PC-3 (cell line): Measurements from ENCODE around the gene OR10H1. TPM values are rescaled to one million over a fixed set of nuclear protein-coding genes. Genes with fewer than 3 reads are reported as not detected.

Experiments used
- ATAC-seq: fragments of 200-7000 bp; cut with Tn5 transposase; 2 replicates; pipeline ENCODE4 v1.9.1; 2020; ENCODE audit warnings: mild to moderate bottlenecking, moderate library complexity
- BruUV-seq: library from RNA; stranded (reverse); fragments of 400-500 nt; replicated peaks from 2 replicates; lab custom pipeline; 2021; lab: Mats Ljungman, UMichigan
- CTCF ChIA-PET: fragments of 300-600 bp; sonication (Branson Sonifier 250); formaldehyde crosslinking; loops from one replicate; lab custom pipeline; 2022; ENCODE audit warnings: antibody characterized with exemption; lab: Charles Lee
- POLR2A ChIA-PET: fragments of 300-600 bp; sonication (Branson Sonifier 250); formaldehyde crosslinking; loops from one replicate; lab custom pipeline; 2022; ENCODE audit warnings: antibody characterized with exemption; ENCODE audit not compliant: unreplicated experiment; lab: Charles Lee
- DNase-seq: peaks from one replicate; pipeline ENCODE4 v3.0.0-alpha.2; 2015
- H2AFZ ChIP-seq: fragments of 300-600 bp; sonication (generic); 2 replicates; pipeline ENCODE4 v1.6.0; 2016; ENCODE audit warnings: antibody characterized with exemption, low read length
- H3F3A ChIP-seq: fragments of 300-600 bp; sonication (generic); one replicate; pipeline ENCODE4 v1.6.0; 2017; ENCODE audit warnings: antibody characterized with exemption, low read length, control low read depth, mild to moderate bottlenecking; ENCODE audit not compliant: unreplicated experiment
- H3K27ac ChIP-seq: fragments of 300-600 bp; sonication (generic); 2 replicates; pipeline ENCODE4 v1.5.1; 2016; ENCODE audit warnings: mild to moderate bottlenecking, low read length
- H3K27me3 ChIP-seq: fragments of 300-600 bp; sonication (generic); 2 replicates; pipeline ENCODE4 v1.6.1; 2016; ENCODE audit warnings: low read length, mixed read lengths
- H3K36me3 ChIP-seq: fragments of 300-600 bp; sonication (generic); 2 replicates; pipeline ENCODE4 v1.6.1; 2016; ENCODE audit warnings: low read depth, mixed run types, low read length, mixed read lengths
- H3K4me1 ChIP-seq: fragments of 300-600 bp; sonication (generic); 2 replicates; pipeline ENCODE4 v1.5.1; 2016; ENCODE audit warnings: low read length; ENCODE audit not compliant: insufficient read depth
- H3K4me2 ChIP-seq: fragments of 300-600 bp; sonication (generic); 2 replicates; pipeline ENCODE4 v1.6.0; 2016; ENCODE audit warnings: low read length
- H3K4me3 ChIP-seq: fragments of 300-600 bp; sonication (generic); 2 replicates; pipeline ENCODE4 v1.5.1; 2016; ENCODE audit warnings: mild to moderate bottlenecking, low read length, mixed read lengths
- H3K79me2 ChIP-seq: fragments of 300-600 bp; sonication (generic); 2 replicates; pipeline ENCODE4 v1.6.1; 2017; ENCODE audit warnings: low read length, mixed read lengths
- H3K9ac ChIP-seq: fragments of 300-600 bp; sonication (generic); 2 replicates; pipeline ENCODE4 v1.6.0; 2016; ENCODE audit warnings: mild to moderate bottlenecking, low read length
- H3K9me2 ChIP-seq: fragments of 300-600 bp; sonication (generic); replicated peaks from 2 replicates; pipeline ENCODE4 v1.6.1; 2016; ENCODE audit warnings: mixed run types, low read length, mixed read lengths
- H3K9me3 ChIP-seq: fragments of 300-600 bp; sonication (generic); 2 replicates; pipeline ENCODE4 v1.6.1; 2016; ENCODE audit warnings: low read length, mixed read lengths
- H4K20me1 ChIP-seq: fragments of 300-600 bp; sonication (generic); 2 replicates; pipeline ENCODE4 v1.6.1; 2016; ENCODE audit warnings: low read length, mixed read lengths
- EZH2 ChIP-seq: fragments of 300-600 bp; sonication (generic); IDR thresholded peaks from one replicate; pipeline ENCODE4 v1.6.1; 2017; ENCODE audit warnings: antibody characterized with exemption, mild to moderate bottlenecking, low read length; ENCODE audit not compliant: unreplicated experiment
- EZH2phosphoT487 ChIP-seq: fragments of 300-600 bp; sonication (generic); IDR thresholded peaks from 2 replicates; pipeline ENCODE4 v1.6.1; 2018; ENCODE audit warnings: mild to moderate bottlenecking, antibody characterized with exemption, low read length, borderline replicate concordance
- intact Hi-C: fragments of 100-400 bp; cut with micrococcal nuclease; formaldehyde crosslinking; loops from 2 replicates; pipeline ENCODE4 v1.9.0; 2023
- total RNA-seq: library from RNA; depleted of rRNA; stranded (reverse); fragments of >200 nt; gene quantifications from 2 replicates; pipeline ENCODE4 v1.2.3, GENCODE V29; 2014
- TF ChIP-seq, protein P1 (sequence below): fragments of 300-600 bp; sonication (generic); conservative IDR thresholded peaks from 2 replicates; pipeline ENCODE4 v1.5.1; 2017; ENCODE audit warnings: antibody characterized with exemption, low read depth, mild to moderate bottlenecking, low read length

Gene OR10H1
- total RNA-seq, 1 experiment from 2014 or later, result not detected

DNA sequence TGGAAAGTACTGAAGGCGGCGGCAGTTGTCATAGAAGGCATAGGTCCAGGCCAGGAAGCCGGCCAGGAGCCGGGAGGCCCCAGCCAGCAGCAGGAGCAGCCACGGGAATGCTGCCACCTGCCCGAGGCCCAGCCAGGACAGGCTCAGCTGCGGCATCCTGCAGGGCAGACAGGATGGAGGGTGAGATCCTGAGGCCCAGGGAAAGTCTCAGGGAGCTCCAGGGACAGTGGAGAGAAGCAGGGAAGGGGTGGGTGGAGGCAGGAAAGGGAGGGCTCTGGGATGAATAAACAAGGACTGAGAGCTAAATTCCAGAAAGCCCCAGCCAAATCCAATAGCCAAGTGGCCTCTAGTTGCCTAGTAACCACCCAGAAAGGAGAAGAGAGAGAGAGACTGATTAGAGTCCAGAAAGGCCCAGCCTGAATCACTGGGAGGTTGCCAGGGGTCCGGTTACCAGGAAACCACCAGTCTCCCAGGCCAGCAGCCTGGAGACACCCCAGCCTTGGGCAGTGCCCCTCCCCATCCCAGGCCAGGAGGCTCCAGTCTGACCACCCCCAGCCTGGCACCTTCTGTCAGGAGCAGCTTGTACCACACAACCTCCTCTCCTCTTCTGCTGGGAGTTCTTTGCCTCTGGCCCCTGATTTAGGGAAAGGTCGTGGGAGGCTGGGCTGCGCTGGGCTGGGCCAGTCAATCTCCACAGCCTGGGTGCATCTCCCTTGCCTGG lies 35.5 kb downstream of the OR10H1 start:
- no TSS peak for BruUV-seq
- intact Hi-C loops, result no loop called here
- H3F3A ChIP-seq, result no peaks in the 10 kb centered on the region
- H3K9me3 ChIP-seq, result no peaks in the 10 kb centered on the region
- H3K79me2 ChIP-seq, result no peaks in the 10 kb centered on the region
- ChIA-PET CTCF (no interaction called here), POLR2A (no interaction called here)
- H3K9me2 ChIP-seq, result no peaks in the 10 kb centered on the region
- no peaks in the 10 kb centered on the region for H3K36me3 ChIP-seq
- H4K20me1 ChIP-seq, result no peaks in the 10 kb centered on the region
- 0 out of 2 replicates have a peak, but pooled peaks have one; percentile 13 for ATAC-seq
- H3K27me3 ChIP-seq, result no peaks in the 10 kb centered on the region
- H3K4me2 ChIP-seq, result no peak overlapping the region
- H3K4me1 ChIP-seq, result peaks cover 3% of the 10 kb centered on the region; the same call in 1 of the 2 replicates
- no peak overlapping the region for H3K4me3 ChIP-seq
- H3K27ac ChIP-seq, result no peak overlapping the region
- H2AFZ ChIP-seq, result no peak overlapping the region
- peak; percentile 9 for DNase-seq
- TF ChIP-seq EZH2phosphoT487, result no peak
- TF ChIP-seq, protein P1, sequence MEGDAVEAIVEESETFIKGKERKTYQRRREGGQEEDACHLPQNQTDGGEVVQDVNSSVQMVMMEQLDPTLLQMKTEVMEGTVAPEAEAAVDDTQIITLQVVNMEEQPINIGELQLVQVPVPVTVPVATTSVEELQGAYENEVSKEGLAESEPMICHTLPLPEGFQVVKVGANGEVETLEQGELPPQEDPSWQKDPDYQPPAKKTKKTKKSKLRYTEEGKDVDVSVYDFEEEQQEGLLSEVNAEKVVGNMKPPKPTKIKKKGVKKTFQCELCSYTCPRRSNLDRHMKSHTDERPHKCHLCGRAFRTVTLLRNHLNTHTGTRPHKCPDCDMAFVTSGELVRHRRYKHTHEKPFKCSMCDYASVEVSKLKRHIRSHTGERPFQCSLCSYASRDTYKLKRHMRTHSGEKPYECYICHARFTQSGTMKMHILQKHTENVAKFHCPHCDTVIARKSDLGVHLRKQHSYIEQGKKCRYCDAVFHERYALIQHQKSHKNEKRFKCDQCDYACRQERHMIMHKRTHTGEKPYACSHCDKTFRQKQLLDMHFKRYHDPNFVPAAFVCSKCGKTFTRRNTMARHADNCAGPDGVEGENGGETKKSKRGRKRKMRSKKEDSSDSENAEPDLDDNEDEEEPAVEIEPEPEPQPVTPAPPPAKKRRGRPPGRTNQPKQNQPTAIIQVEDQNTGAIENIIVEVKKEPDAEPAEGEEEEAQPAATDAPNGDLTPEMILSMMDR, result no peak
- TF ChIP-seq EZH2, result no peak
- H3K9ac ChIP-seq, result no peak overlapping the region

DNA sequence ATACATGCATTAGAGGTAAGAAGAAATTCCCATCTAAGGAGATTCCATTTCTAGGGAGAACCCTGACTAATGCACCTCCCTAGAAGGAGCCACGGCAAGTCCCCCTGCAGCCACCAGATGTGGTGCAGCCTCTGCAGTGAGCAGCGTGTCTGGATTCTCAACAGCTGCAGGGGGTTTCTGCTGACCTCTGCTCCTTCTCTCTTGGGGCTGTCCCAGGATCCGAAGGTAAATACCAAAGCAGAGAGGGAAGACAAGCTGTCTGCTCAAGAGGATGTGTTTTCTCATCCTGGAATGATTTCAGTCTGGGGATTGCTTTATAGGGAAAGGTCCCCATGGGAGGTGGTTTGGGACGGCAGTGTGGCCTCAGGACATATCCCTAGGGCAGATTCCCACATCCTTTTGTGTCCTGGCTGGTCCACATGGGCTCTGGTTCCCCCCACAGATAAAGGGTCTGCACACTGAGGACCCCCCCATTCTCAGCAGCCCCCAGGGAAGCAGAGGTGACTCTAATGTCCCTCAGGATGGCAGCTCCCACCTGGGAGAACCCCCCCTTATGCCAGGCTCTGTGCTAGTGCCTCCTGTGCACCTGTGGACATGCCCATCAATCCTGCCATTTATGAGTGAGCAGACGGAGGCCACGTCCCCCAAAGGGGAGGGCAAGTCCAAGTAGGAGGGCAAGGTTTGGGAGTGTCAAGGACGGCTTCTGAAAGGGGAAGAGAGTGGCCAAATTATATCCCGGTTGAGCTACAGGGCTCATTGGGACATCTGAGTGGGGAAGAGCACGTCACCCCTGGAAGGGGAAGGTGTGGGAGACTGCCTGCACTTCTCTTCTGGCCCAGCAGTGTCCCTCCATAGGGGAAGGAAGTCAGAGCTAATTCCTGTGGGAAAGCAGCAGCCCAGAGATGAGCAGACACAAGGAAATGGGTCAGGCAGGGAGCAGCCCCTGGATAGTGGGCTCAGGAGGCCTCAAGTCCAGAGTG lies 38.2 kb downstream of the OR10H1 start:
- CTCF ChIA-PET, result no interaction called here
- Histone ChIP-seq H3K9me2 (no peaks in the 10 kb centered on the region), H3K27me3 (peaks cover 12% of the 10 kb centered on the region; the same call in 1 of the 2 replicates), H3K4me1 (peaks cover 3% of the 10 kb centered on the region; the same call in 1 of the 2 replicates), H3K27ac (no peak overlapping the region), H4K20me1 (no peaks in the 10 kb centered on the region), H3K36me3 (no peaks in the 10 kb centered on the region), H3K4me3 (no peak overlapping the region), H3K9ac (no peak overlapping the region), H3K4me2 (no peak overlapping the region), H3F3A (no peaks in the 10 kb centered on the region), H2AFZ (no peak overlapping the region), H3K79me2 (no peaks in the 10 kb centered on the region), H3K9me3 (no peaks in the 10 kb centered on the region)
- ATAC-seq (no peak), DNase-seq (no peak)
- intact Hi-C loops, result no loop called here
- TF ChIP-seq EZH2 (no peak), EZH2phosphoT487 (no peak)
- TF ChIP-seq, protein P1, result no peak
- POLR2A ChIA-PET, result no interaction called here
- BruUV-seq, result no TSS peak
